Measurements from ENCODE around the gene UMODL1.

UMODL1 gene, protein sequence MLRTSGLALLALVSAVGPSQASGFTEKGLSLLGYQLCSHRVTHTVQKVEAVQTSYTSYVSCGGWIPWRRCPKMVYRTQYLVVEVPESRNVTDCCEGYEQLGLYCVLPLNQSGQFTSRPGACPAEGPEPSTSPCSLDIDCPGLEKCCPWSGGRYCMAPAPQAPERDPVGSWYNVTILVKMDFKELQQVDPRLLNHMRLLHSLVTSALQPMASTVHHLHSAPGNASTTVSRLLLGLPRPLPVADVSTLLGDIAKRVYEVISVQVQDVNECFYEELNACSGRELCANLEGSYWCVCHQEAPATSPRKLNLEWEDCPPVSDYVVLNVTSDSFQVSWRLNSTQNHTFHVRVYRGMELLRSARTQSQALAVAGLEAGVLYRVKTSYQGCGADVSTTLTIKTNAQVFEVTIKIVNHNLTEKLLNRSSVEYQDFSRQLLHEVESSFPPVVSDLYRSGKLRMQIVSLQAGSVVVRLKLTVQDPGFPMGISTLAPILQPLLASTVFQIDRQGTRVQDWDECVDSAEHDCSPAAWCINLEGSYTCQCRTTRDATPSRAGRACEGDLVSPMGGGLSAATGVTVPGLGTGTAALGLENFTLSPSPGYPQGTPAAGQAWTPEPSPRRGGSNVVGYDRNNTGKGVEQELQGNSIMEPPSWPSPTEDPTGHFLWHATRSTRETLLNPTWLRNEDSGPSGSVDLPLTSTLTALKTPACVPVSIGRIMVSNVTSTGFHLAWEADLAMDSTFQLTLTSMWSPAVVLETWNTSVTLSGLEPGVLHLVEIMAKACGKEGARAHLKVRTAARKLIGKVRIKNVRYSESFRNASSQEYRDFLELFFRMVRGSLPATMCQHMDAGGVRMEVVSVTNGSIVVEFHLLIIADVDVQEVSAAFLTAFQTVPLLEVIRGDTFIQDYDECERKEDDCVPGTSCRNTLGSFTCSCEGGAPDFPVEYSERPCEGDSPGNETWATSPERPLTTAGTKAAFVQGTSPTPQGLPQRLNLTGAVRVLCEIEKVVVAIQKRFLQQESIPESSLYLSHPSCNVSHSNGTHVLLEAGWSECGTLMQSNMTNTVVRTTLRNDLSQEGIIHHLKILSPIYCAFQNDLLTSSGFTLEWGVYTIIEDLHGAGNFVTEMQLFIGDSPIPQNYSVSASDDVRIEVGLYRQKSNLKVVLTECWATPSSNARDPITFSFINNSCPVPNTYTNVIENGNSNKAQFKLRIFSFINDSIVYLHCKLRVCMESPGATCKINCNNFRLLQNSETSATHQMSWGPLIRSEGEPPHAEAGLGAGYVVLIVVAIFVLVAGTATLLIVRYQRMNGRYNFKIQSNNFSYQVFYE

DNA sequence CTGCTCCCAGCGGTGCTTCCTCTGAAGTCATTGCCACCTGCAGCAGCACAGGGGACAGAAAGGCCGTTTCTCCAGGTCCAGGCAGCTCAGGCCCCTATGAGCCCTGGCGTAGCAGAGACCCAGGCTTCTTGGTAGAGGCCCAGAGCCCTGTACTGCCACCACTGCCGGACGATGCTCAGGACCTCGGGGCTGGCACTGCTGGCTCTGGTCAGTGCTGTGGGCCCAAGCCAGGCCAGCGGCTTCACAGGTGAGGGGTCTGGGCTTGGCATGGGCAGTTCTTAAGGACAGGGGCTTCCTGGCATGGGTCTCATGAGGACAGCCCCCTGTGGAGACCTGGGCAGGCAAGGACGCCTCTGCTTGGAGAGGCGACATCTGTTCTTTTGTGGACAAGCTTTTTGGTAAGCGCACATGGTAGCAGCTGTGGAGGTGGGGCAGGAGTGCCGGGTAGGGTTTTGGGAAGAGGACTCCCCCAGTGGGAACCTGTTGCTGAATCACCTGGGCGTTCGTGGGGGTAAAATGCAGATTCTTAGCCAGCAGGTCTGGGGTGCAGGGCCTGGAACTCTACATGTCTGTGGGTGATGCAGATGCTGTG, at the start of gene UMODL1:
TSS of gene UMODL1 (plus strand) at position 172 of the 592 bp plus-strand sequence. CDS start at position 172, 0 bp downstream.
- in situ Hi-C loops (cut with HindIII; ENCODE audit: low pct_ligation_motif_present, low pct_unique_long_range_greater_than_20kb, low sequenced_read_pairs) = no loop called here
- DNase-seq = no peak

DNA sequence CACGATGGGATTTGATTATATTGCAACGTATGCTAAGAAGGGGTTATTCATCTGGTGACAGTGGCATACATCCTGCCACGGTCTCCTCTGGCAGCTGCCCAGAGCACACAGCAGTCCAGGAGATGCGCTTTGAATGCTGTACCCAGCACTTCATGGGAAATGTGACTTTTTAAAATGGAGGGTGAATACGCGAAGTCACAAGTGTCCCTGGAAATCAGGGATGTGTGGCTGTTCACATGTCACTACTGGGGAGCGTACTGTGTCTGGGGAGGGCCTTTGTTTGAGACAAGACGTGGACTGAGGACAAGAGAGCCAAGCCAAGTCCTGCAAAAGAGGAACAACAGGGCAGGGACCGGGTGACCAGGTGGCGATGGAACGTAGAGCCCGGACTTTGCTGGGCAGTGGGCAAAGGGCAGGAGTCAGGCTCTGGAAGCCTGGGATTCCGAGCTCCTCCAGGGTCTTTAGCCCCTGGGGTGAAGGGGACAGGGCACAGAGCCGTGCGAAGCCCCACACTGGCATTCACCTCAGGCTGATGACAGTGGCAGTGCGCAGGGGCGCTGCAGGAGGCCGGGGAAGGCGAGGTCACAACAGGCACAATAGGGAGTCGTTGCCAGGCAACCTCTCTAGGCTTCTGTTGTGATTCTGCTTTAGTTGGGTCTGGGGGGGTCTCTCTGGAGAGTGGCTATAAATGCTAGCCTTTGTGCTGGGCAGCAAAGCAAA, 49.6 kb upstream of the UMODL1 start:
- no peak for DNase-seq
- in situ Hi-C loops (cut with HindIII; ENCODE audit: low pct_ligation_motif_present, low pct_unique_long_range_greater_than_20kb, low sequenced_read_pairs) = no loop called here

DNA sequence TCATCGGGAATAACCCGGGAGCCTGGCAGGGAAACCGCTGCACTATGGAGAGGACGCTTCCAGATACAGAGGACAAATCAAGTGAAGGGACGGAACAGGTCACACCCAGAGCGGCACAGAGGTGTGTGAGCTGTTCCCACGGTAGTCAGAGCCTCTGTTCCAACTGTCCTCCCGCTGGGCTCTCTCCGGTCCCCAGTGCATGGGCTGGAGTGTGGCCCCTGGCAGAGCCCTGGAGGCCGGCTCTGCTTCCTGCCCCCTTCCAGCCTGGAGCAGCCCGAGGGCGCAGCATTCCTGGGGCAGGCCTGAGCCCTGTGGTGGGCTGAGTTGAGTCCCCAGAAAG, 49.1 kb upstream of the UMODL1 start:
- DNase-seq = no peak
- in situ Hi-C loops (cut with HindIII; ENCODE audit: low pct_ligation_motif_present, low pct_unique_long_range_greater_than_20kb, low sequenced_read_pairs) = no loop called here

DNA sequence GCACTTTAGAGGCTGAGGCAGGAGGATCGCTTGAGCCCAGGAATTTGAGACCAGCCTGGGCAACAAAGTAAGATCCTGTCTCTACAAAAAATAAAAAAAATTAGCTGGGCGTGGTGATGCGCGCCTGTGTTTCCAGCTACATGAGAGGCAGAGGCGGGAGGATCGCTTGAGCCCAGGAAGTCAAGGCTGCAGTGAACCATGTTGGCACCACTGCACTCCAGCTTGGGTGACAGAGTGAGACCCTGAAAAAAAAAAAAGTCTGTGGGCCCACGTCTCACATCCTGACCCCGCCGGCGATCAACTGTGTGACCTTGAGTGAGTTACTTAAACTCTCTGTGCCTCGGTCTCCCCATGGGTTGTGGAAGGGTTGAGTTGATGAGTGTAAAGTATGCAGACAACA, 48.2 kb upstream of the UMODL1 start:
- in situ Hi-C loops (cut with HindIII; ENCODE audit: low pct_ligation_motif_present, low pct_unique_long_range_greater_than_20kb, low sequenced_read_pairs) = no loop called here
- DNase-seq = no peak

DNA sequence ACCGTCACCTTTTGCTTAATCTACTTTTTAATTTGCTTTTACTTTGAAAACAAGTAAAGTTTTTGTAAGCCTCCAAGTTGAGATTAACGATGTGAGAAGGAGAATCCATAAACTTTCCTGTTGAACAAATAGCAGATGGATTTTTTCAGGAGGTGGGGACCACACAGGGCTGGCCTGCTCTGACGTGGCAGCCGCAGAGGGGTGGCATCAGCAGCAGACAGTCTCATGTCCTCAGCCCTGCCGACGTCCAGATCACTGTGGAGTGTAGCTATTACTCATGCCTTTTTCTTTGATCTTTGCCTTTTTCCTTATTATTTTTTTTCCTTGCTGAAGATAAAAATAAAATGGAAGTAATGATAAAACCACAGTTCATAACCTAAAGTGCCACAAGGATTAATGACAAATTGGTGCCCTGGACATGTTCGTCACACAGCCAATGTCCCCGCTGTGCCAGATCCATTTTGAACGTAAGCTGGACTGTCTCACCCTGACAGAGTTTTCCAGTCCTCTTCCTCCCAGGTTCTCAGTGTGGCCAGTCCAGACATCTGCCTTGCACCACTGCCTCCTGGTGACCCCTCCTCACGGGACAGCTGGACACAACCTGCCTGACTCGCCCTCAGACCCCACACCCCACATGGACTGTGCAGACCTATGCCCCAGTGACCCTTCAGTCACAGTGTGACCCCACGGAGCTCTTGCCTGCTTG, 45.6 kb upstream of the UMODL1 start:
- in situ Hi-C loops (cut with HindIII; ENCODE audit: low pct_ligation_motif_present, low pct_unique_long_range_greater_than_20kb, low sequenced_read_pairs) = no loop called here
- no peak for DNase-seq

DNA sequence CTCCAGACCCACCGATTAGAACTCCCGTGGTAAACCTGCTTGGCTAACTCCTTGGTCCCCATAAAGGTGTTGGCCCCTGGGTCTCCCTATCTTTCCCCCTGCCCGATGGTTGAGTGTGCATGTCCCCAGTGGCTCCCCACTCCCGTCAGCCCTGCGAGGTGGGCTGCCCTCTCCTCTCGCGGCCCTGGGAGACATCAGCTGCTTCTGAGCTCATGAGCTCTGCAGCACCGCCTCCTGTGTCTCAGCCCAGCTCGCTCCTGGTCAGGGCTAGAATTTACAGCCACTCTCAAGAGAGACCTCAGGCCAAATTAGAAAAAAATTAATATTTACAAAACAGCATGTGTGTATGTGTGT, 45.1 kb upstream of the UMODL1 start:
- in situ Hi-C loops (cut with HindIII; ENCODE audit: low pct_ligation_motif_present, low pct_unique_long_range_greater_than_20kb, low sequenced_read_pairs) = no loop called here
- DNase-seq = no peak

DNA sequence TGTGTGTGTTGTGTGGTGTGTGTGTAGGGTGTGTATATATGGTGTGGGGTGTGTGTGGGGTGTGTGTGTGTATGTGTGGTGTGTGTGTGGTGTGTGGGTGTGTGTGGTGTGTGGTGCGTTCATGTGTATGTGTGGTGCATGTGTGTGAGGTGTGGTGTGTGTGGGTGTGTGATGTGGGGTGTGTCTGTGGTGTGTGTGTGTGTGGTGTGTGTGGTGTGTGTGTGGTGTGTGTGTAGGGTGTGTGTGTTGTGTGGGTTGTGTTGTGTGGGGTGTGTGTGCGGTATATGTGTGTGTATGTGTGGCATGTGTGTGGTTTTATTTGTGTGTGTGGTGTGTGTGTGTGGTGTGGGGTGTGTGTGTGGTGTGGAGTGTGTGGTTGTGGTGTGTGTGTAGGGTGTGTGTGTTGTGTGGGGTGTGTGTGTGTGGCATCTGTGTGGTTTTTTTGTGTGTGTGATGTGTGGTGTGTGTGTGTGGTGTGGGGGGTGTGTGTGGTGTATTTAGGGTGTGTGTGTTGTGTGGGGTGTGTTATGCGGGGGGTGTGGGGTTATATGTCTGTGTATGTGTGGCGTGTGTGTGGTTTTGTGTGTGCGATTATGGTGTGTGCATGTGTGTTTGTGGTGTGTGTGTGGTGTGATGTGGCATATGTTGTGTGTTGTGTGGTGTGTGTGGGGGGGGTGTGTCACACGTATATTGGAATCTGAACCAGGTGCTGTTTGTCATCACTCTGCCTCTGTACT, 43.9 kb upstream of the UMODL1 start:
- in situ Hi-C loops (cut with HindIII; ENCODE audit: low pct_ligation_motif_present, low pct_unique_long_range_greater_than_20kb, low sequenced_read_pairs) = no loop called here

DNA sequence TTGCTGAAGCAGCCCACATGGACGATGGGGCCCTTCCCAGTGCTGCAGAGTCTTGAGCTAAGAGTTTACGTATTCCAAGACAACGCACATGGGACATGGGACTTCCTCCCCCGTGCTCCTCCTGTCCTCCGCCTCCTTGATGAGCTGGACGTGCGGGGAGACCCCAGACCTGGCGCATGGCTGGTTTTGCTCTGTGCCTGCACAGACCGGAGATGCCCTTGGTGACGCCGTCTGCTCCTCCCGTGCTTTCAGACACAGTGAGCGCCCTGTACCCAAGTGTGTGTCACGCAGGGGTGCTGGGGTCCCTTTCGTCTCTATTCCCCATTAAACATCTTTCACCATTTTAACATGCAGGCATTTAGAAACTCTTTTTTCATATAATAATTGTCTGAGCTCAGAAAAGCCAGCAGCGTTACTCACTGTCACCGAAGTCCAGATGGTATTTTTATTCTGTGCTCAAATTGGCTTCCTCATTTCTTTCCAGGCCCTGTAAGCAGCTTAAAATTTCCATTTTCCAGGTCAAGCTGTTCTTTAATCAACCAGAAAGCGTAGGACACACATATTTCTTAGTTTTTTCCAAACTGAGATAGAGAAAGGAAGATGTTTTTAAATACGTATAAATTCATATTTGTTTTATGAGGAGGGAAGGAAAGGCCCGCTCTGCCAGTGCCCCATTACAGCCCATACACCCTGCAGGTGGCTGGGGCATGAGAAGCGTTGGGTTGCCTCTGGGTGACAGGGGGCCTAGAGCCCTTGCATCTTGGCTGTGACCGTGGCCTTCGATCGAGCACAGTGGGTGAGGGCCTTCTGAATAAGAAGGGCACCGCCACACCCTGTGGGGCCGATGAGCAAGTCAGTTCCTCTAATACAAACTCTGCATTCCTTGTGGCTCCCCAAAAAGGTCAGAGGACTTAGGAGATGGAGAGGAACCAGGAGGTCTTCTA, 43.0 kb upstream of the UMODL1 start:
- DNase-seq = no peak
- in situ Hi-C loops (cut with HindIII; ENCODE audit: low pct_ligation_motif_present, low pct_unique_long_range_greater_than_20kb, low sequenced_read_pairs) = no loop called here

More for the DNA sequence above, 43.9 kb upstream of the UMODL1 start:
- DNase-seq = no peak

DNA sequence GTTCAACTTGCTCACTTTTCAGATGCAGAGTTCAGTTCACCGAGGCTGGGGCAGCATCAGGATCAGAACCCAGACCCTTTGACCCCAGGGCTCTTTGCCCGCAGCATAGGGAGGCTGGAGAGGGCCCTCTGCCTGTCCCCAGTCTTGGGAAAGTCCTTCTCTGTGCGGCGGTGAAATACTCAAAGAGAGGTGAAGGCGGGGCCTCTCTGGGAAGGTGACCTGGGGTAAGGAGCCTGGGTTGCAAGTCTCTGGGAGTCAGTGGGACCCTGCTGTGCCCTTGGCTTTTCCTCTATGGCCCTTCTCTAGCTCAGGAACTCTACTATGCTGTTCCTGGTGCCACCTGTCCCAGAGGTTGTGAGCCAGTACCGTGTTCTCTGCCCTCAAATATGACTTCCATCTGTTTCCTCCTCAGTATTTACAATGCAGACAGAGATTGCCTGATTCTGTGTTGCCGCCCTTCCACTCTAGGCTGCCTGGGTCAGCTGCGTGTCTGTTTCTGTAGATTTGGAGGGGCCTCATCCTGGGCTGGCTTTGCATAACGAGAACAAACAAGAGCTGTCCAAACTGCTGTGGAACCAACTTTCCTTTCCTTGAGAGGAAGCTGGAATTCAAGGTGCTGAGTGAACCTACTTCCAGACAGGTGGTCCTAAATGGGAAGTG, 42.2 kb upstream of the UMODL1 start:
- DNase-seq = no peak
- in situ Hi-C loops (cut with HindIII; ENCODE audit: low pct_ligation_motif_present, low pct_unique_long_range_greater_than_20kb, low sequenced_read_pairs) = no loop called here

DNA sequence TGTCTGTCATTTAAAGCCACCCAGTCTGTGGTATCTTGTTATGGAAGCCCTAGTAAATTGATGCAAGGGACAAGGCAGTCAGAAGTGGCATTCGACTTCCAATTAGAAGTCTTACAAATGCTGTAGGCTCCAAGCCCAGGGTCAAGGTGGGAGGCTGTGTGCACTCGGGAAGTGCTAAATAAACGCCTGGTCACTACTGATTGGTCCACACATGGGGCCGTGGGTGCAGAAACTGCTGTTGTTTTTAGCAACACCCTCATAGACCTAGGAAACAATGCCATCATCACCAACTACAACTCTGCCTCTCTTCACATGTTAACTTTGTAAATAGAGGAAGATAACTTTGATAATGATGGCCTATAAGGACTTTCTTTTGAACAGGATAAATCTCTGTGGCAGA, 40.8 kb upstream of the UMODL1 start:
- DNase-seq = no peak
- in situ Hi-C loops (cut with HindIII; ENCODE audit: low pct_ligation_motif_present, low pct_unique_long_range_greater_than_20kb, low sequenced_read_pairs) = no loop called here

DNA sequence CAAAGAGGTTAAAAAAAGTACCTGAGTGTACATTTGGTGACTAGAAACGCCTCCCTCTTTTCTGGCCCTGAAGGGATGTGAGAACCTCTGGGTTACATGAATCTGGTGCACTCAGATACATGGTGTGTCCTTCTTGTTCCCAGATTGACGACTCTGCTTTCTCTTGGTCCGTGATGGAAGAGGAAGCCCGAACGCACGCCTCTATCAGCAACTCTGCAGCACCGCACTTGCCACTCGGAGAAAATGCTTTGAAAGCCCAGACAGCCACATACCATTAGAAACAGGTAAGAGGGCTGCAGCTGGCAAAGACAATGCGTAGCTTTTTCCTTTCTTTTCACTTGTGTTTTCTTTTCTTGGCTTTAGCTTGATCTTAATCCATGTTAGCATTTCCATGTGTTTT, 39.9 kb upstream of the UMODL1 start:
- in situ Hi-C loops (cut with HindIII; ENCODE audit: low pct_ligation_motif_present, low pct_unique_long_range_greater_than_20kb, low sequenced_read_pairs) = no loop called here
- no peak for DNase-seq

DNA sequence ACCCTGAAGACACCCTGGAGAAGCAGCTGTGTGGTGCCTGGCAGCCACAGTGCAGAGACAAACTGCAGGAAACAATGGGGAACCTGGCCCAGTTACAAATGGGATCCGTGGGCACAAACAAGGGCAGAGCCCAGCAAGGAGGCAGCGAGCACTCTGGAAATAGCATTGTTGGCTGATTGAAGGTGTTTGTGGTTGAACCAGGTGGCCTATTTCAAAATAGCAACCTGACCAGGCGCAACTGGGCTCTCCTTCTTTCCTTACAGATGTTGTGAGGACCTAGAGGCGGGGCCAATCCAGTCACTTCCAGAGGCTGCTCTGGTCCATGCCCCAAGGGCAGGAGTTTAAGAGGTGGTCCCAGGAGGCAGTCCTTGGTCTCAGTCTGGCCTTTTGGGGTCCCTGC, 39.3 kb upstream of the UMODL1 start:
- in situ Hi-C loops (cut with HindIII; ENCODE audit: low pct_ligation_motif_present, low pct_unique_long_range_greater_than_20kb, low sequenced_read_pairs) = no loop called here
- no peak for DNase-seq

DNA sequence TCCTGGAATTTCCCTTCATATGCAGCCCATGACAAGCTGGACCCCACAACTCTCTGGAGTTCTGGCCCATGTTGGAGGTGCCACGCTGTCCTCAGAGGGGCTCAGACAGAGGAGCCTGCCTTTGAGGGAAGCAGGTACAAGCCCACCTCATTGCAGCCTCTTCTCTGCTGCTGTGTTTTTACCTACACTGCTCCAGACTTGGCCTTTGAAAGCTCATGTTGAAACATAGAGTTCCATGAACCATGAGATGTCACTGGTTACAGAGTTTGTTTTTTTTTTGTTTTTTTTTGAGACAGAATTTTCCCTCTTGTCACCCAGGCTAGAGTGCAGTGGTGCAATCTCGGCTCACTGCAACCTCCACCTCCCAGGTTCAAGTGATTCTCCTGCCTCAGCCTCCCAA, 38.9 kb upstream of the UMODL1 start:
- in situ Hi-C loops (cut with HindIII; ENCODE audit: low pct_ligation_motif_present, low pct_unique_long_range_greater_than_20kb, low sequenced_read_pairs) = no loop called here
- no peak for DNase-seq

DNA sequence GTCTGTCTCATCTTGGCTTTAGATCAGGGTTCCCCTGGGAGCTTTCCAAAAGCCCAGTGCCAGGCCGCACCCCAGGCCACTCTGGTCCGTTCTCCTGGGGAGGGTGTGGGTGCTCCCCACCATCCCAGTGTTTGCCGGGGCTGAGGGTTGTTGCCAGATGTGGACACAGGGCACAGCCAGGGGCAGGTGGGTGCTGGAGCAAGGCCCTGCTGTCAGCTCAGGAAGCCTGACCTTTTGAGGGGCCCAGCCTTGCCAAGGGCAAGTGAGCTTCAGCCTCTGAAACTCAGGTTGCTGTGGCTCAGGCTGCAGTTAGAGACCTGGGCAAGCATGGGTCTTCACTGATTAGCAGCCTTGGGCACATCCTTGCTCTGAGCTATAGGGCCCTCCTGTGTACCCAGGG, 38.1 kb upstream of the UMODL1 start:
- no peak for DNase-seq
- in situ Hi-C loops (cut with HindIII; ENCODE audit: low pct_ligation_motif_present, low pct_unique_long_range_greater_than_20kb, low sequenced_read_pairs) = no loop called here

DNA sequence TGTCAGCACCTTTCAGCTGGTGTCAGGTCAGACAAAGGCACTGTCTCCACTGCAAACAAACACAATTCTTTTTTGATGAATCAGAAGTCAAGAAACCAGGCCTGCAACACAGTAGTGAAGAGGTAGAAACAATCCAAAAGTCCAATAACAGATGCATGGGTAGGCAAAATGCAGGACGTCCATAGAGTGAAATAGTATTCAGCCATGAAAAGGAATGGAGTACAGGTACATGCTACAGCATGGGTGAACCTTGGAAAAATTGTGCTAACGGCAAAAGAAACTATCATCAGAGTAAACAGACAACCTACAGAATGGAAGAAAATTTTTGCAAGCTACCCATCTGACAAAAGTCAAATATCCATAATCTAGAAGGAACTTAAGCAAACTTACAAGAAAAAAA, 34.8 kb upstream of the UMODL1 start:
- DNase-seq = no peak
- in situ Hi-C loops (cut with HindIII; ENCODE audit: low pct_ligation_motif_present, low pct_unique_long_range_greater_than_20kb, low sequenced_read_pairs) = no loop called here

DNA sequence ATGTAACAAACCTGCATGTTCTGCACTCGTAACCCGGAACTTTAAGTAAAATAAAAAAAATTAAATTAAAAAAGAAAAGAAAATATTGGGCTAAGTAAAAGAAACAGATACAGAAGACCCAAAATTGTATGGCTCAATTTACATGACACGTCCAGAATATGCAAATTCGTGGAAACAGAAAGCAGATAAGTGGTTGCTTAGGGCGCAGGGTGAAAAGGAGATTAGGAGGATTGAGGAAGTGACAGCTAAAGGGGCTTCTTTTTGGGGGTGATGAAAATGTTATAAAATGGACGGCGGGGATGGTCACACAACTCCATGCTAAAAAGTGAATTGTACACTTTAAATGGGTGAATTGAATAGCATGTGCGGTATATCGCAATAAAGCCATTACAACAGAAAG, 33.6 kb upstream of the UMODL1 start:
- in situ Hi-C loops (cut with HindIII; ENCODE audit: low pct_ligation_motif_present, low pct_unique_long_range_greater_than_20kb, low sequenced_read_pairs) = no loop called here
- no peak for DNase-seq

Data from ACHN (cell line).